Osteoblast (primary cell): Measurements from ENCODE around the gene MDGA2. TPM values are rescaled to one million over a fixed set of nuclear protein-coding genes. Genes with fewer than 3 reads are reported as not detected.
"Not testable (repeated sequence)": the region's sequence is repeated elsewhere in the genome, so short reads cannot be mapped to it uniquely, and the experiment has no call there.

Experiments used
- DNase-seq: peaks from one replicate; pipeline ENCODE4 v3.0.0; 2011; ENCODE audit warnings: low spot score, mixed read lengths; ENCODE audit not compliant: insufficient read length; ENCODE audit errors: missing footprints
- H2AFZ ChIP-seq: 2 replicates; pipeline ENCODE4 v1.6.0; 2011; ENCODE audit warnings: mild to moderate bottlenecking, low read length
- H3K27ac ChIP-seq: 2 replicates; pipeline ENCODE4 v1.5.1; 2011; ENCODE audit warnings: mild to moderate bottlenecking, low read depth, low read length, moderate library complexity
- H3K27me3 ChIP-seq: 2 replicates; pipeline ENCODE4 v1.6.0; 2012; ENCODE audit warnings: mild to moderate bottlenecking, control low read depth, inconsistent platforms, low read length, moderate library complexity; ENCODE audit not compliant: insufficient read depth
- H3K36me3 ChIP-seq: 2 replicates; pipeline ENCODE4 v1.5.1; 2011; ENCODE audit warnings: mild to moderate bottlenecking, low read length, control low read depth, moderate library complexity; ENCODE audit not compliant: insufficient read depth
- H3K4me1 ChIP-seq: 2 replicates; pipeline ENCODE4 v1.5.1; 2011; ENCODE audit warnings: mild to moderate bottlenecking, low read length, control low read depth, moderate library complexity; ENCODE audit not compliant: insufficient read depth
- H3K4me2 ChIP-seq: 2 replicates; pipeline ENCODE4 v1.6.0; 2011; ENCODE audit warnings: mild to moderate bottlenecking, low read length; ENCODE audit not compliant: insufficient read depth
- H3K4me3 ChIP-seq: fragments of 200-600 bp; sonication (generic); 3 replicates; pipeline ENCODE4 v1.5.1; 2012; ENCODE audit warnings: mild to moderate bottlenecking, low read length, inconsistent platforms; ENCODE audit not compliant: insufficient read depth
- H3K79me2 ChIP-seq: 2 replicates; pipeline ENCODE4 v1.6.0; 2012; ENCODE audit warnings: mild to moderate bottlenecking, low read length, control low read depth, inconsistent platforms; ENCODE audit not compliant: insufficient read depth
- H3K9me3 ChIP-seq: 2 replicates; pipeline ENCODE4 v1.5.1; 2011; ENCODE audit warnings: low read depth, low read length, control low read depth
- H4K20me1 ChIP-seq: 2 replicates; pipeline ENCODE4 v1.6.0; 2012; ENCODE audit warnings: mild to moderate bottlenecking, low read length, control low read depth; ENCODE audit not compliant: insufficient read depth
- CTCF ChIP-seq: IDR thresholded peaks from 2 replicates; pipeline ENCODE4 v1.5.1; 2011; ENCODE audit warnings: mild to moderate bottlenecking, low read depth, low read length, moderate library complexity; ENCODE audit errors: extremely low read depth
- total RNA-seq: library from RNA; depleted of rRNA; stranded (reverse); fragments of >200 nt; gene quantifications from 2 replicates; pipeline ENCODE4 v1.2.3, GENCODE V29; 2012

Gene MDGA2
- total RNA-seq, 1 donor, result not detected

GRCh38 chr14:47195582-47195981 lies 479.8 kb downstream of the MDGA2 start:
- no peak overlapping the region for H3K4me2 ChIP-seq

GRCh38 chr14:47194055-47194454 lies 481.4 kb downstream of the MDGA2 start:
- H3K4me1 ChIP-seq, result no peaks in the 10 kb centered on the region
- no peak for TF ChIP-seq CTCF
- no peak overlapping the region for H3K27ac ChIP-seq
- H2AFZ ChIP-seq, result no peak overlapping the region
- H3K79me2 ChIP-seq, result no peaks in the 10 kb centered on the region
- no peak for DNase-seq
- H3K9me3 ChIP-seq, result peaks cover 2% of the 10 kb centered on the region
- H3K27me3 ChIP-seq, result no peaks in the 10 kb centered on the region
- H3K4me2 ChIP-seq, result no peak overlapping the region
- H4K20me1 ChIP-seq, result no peaks in the 10 kb centered on the region
- no peak overlapping the region for H3K4me3 ChIP-seq
- H3K36me3 ChIP-seq, result no peaks in the 10 kb centered on the region

More at GRCh38 chr14:47195582-47195981, 479.8 kb downstream of the MDGA2 start:
- H2AFZ ChIP-seq, result no peak overlapping the region
- no peak overlapping the region for H3K4me3 ChIP-seq
- no peaks in the 10 kb centered on the region for H3K27me3 ChIP-seq
- no peaks in the 10 kb centered on the region for H3K4me1 ChIP-seq
- H3K79me2 ChIP-seq, result no peaks in the 10 kb centered on the region
- peaks cover 2% of the 10 kb centered on the region for H3K9me3 ChIP-seq
- H4K20me1 ChIP-seq, result no peaks in the 10 kb centered on the region
- no peak overlapping the region for H3K27ac ChIP-seq
- no peak for DNase-seq
- no peaks in the 10 kb centered on the region for H3K36me3 ChIP-seq
- no peak for TF ChIP-seq CTCF

GRCh38 chr14:47192203-47192602 lies 483.2 kb downstream of the MDGA2 start:
- not testable (repeated sequence) for H3K27ac ChIP-seq, H2AFZ ChIP-seq, H4K20me1 ChIP-seq, H3K79me2 ChIP-seq, H3K4me1 ChIP-seq, H3K27me3 ChIP-seq, H3K4me3 ChIP-seq, H3K36me3 ChIP-seq, DNase-seq, H3K9me3 ChIP-seq, H3K4me2 ChIP-seq

- no peak overlapping the region for H3K27ac ChIP-seq
- no peak for TF ChIP-seq CTCF
- H3K4me3 ChIP-seq, result no peak overlapping the region
- peaks cover 2% of the 10 kb centered on the region for H3K9me3 ChIP-seq
- H3K79me2 ChIP-seq, result no peaks in the 10 kb centered on the region
- no peak overlapping the region for H2AFZ ChIP-seq
- no peak overlapping the region for H3K4me2 ChIP-seq
- H4K20me1 ChIP-seq, result no peaks in the 10 kb centered on the region
- no peaks in the 10 kb centered on the region for H3K36me3 ChIP-seq
- DNase-seq, result no peak
- no peaks in the 10 kb centered on the region for H3K4me1 ChIP-seq
- no peaks in the 10 kb centered on the region for H3K27me3 ChIP-seq
These were observed 483.7 kb downstream of the MDGA2 start for GRCh38 chr14:47191700-47192099.
